GM12865 (cell line): ENCODE data around the gene RTTN.
A peak's percentile ranks its signal among the peaks of the same experiment; 100 is the strongest.
"Not testable (repeated sequence)": the region's sequence is repeated elsewhere in the genome, so short reads cannot be mapped to it uniquely, and the experiment has no call there.

Experiments used
- DNase-seq: peaks from one replicate; pipeline ENCODE4 v3.0.0; 2010; ENCODE audit warnings: low read depth
- H3K4me3 ChIP-seq: 2 replicates; pipeline ENCODE4 v1.5.1; 2011; ENCODE audit warnings: mild to moderate bottlenecking, low read depth, low read length, control low read depth
- CTCF ChIP-seq: IDR thresholded peaks from 2 replicates; pipeline ENCODE4 v1.5.1; 2011; ENCODE audit warnings: low read length, control low read depth, low read depth, inconsistent platforms; ENCODE audit not compliant: insufficient read depth; ENCODE audit errors: missing control alignments

The RTTN gene

GRCh38 chr18:70126832-70127231, 78.7 kb downstream of the RTTN start:
- DNase-seq = no peak
- no peak for TF ChIP-seq CTCF

GRCh38 chr18:70124139-70124538, 81.3 kb downstream of the RTTN start:
- no peak for TF ChIP-seq CTCF
- no peak overlapping the region for H3K4me3 ChIP-seq
- no peak for DNase-seq

More at GRCh38 chr18:70126832-70127231, 78.7 kb downstream of the RTTN start:
- H3K4me3 ChIP-seq = no peak overlapping the region

GRCh38 chr18:70121842-70122241, 83.6 kb downstream of the RTTN start:
- no peak for TF ChIP-seq CTCF
- H3K4me3 ChIP-seq = no peak overlapping the region
- DNase-seq = peak; percentile 29

- no peak for TF ChIP-seq CTCF
- no peak for DNase-seq
- no peak overlapping the region for H3K4me3 ChIP-seq
Measured at GRCh38 chr18:70116949-70117348, 88.5 kb downstream of the RTTN start.

GRCh38 chr18:70113511-70113910, 92.0 kb downstream of the RTTN start:
- no peak for DNase-seq
- H3K4me3 ChIP-seq = no peak overlapping the region
- TF ChIP-seq CTCF = no peak

- H3K4me3 ChIP-seq = no peak overlapping the region
- DNase-seq = no peak
- TF ChIP-seq CTCF = no peak
Measured at GRCh38 chr18:70110678-70111077, 94.8 kb downstream of the RTTN start.

- TF ChIP-seq CTCF = no peak
- no peak for DNase-seq
Measured at GRCh38 chr18:70107091-70107490, 98.4 kb downstream of the RTTN start.

GRCh38 chr18:70102854-70103253, 102.6 kb downstream of the RTTN start:
- not testable (repeated sequence) for H3K4me3 ChIP-seq, DNase-seq

More at GRCh38 chr18:70107091-70107490, 98.4 kb downstream of the RTTN start:
- no peak overlapping the region for H3K4me3 ChIP-seq
